ENCODE data around the gene OR56A5. TPM values are rescaled to one million over a fixed set of nuclear protein-coding genes. Genes with fewer than 3 reads are reported as not detected.

Gene OR56A5
- total RNA-seq, 2 donors from 2014 or later = not detected

DNA sequence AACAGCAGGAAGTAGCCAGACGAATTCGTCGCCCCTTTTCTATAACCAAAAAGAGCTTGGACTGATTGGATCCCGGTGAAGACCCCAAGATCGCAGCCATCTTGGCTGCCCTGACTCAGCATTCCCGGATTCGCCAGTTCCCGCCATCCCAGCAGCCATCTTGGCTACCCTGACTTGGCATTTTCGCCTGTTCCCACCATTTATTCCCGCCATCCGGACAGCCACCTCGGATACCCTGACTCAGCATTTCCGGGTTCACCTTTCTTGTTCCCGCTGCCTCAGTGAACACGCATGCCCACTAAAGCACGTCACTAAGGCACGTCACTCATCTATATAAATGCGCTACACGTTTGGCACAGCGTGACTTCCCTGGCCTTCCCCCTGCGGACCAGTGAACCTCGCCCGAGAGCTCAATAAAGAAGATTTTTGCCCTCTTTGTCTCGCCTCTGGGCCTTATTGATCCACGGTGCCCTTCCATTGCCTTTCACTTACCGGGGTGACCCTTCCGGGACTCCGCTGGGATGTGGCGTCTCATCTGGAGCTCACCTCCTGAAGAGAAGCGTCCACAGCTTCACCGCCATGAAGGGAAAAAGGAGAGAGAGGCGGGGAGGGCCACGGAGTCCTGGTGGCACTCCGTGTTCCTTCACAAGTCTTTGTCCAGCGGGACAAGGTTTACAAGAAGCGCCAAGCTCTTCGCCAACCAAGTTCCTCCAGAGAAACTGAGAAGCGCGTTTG lies 30.3 kb downstream of the OR56A5 start:
- intact Hi-C loops (cut with DNase I) = no loop called here
- ATAC-seq (no peak), DNase-seq (no peak)

DNA sequence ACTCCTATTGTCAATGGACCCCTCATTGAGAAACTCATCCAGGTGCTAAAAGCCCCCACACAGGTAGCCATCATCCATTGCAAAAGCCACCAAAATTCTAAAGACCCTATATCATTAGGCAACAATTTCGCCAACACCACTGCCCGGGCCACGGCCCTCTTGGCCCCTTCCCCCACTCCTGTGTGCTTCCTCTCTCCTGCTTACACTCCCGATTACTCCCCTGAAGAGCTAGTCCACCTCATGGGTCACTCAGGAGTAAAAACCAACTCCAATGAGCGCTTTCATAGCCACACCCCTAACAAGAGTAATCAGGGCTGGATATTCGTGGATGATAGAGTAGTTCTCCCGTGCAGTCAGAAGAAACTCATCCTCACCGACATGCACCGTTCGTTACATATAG lies 35.2 kb downstream of the OR56A5 start:
- intact Hi-C loops (cut with DNase I) = no loop called here
- DNase-seq (no peak), ATAC-seq (no peak)

DNA sequence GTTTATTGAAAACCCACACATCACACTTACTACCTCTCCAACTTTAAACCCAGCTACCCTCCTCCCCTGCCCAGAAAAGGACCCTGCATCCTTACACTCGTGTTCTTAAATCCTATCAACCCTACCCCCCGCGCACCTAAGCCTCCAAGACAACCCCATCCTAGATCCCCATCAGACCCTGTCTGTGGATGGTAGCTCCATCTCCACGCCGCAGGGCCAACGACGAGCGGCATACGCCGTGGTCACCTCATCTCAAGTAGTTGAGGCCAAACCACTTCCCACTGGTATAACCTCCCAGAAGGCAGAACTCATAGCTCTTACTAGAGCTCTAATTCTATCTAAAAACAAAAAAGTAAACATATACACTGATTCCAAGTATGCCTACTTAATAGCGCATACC lies 35.6 kb downstream of the OR56A5 start:
- intact Hi-C loops (cut with DNase I) = no loop called here
- DNase-seq (no peak), ATAC-seq (no peak)

DNA sequence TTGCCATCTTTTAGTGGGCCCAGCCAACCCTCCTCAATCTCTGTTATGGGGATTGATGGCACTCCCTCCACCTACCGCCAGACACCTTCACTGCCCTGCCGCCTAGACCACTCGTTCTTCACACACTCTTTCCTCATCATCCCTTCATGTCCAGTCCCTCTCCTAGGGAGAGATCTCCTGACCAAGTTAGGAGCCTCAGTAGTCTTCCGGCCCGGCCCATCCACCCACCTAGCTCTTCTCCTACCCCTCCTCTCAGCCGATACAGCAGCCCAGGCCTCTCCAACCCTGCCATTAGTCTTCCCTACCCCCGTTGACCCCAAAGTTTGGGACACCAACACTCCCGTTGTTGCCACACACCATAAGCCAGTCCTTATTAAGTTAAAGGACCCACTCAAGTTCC lies 37.2 kb downstream of the OR56A5 start:
- ATAC-seq (no peak), DNase-seq (no peak)
- intact Hi-C loops (cut with DNase I) = no loop called here

DNA sequence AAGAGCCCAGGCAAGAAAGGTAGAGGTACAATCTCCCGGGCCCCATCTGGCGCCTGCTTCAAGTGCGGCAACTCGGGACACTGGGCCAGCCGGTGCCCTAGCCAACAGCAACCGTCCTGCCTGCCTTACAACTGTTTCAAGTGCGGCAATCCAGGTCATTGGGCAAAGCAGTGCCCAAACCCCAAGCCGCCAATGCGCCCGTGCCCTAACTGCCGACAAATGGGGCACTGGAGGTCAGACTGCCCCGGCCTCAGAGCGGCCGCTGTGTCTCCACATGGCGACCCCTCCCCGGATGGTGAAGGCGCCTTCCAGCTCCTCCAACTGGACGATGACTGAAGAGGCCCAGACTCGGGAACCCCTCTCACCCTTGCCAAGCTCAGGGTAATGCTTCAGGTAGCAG lies 37.7 kb downstream of the OR56A5 start:
- no peak for DNase-seq
- intact Hi-C loops (cut with DNase I) = no loop called here
- ATAC-seq = no peak

DNA sequence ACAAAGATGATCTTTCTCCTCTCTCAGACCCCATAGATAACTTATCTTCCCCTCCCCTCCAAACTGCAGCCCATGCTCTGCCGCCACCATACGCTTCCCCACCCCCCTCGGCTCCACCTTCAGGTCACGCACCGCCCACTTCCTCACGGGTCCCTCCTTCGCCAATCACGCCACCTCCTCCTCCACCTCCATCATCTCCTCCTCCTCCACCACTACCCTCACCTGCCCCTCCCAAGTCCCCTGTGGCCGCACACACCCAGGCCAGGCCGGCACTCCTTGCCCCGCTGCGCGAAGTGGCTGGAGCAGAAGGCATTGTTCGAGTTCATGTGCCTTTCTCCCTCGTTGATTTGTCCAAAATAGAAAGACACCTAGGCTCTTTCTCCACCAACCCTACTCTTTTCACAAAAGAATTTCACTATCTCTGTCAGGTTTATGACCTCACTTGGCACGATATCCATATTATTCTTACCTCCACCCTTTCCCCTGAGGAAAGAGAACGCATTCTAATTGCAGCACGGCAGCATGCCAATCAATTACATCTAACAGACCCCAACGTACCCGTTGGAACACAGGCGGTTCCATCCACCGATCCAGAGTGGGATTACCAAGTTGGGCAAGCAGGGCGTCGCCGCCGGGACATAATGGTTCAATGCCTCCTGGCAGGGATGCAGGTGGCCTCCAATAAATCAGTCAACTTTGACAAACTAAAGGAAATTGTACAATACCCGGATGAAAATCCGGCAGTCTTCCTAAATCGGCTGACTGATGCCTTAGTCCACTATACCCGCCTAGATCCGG lies 38.5 kb downstream of the OR56A5 start:
- intact Hi-C loops (cut with DNase I) = no loop called here
- DNase-seq (no peak), ATAC-seq (no peak)

DNA sequence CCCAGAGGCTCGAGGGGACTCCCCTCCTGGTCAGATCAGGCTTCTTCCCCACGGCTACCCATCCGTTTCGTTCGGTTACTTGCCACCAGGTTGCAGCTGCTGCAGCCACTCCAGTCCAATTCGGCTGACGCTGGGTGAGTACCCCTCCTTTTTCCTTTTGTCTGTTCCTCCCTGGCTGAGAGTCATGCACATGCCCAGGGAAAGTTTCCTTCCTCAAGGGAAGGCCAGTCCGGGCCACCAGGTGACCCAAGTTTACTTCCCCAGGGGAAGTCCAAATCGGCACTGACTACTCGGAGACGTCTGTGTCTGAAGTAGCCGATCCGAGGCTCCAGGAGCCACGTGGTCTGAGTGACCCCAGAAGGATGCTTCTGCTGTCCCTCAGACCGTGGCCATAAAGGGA lies 39.5 kb downstream of the OR56A5 start:
- intact Hi-C loops (cut with DNase I) = no loop called here

DNA sequence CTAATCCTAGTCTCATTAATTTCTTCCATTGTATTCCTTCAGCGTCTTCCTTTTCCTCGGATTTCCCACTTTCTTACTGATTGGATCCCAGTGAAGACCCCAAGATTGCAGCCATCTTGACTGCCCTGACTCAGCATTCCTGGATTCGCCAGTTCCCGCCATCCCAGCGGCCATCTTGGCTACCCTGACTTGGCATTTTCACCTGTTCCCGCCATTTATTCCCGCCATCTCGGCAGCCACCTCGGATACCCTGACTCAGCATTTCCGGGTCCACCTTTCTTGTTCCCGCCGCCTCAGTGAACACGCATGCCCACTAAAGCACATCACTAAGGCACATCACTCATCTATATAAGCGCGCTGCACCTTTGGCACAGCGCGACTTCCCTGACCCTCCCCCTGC lies 40.0 kb downstream of the OR56A5 start:
- DNase-seq (no peak), ATAC-seq (no peak)
- intact Hi-C loops (cut with DNase I) = no loop called here

More for the DNA sequence above, 39.5 kb downstream of the OR56A5 start:
- DNase-seq (no peak), ATAC-seq (no peak)

DNA sequence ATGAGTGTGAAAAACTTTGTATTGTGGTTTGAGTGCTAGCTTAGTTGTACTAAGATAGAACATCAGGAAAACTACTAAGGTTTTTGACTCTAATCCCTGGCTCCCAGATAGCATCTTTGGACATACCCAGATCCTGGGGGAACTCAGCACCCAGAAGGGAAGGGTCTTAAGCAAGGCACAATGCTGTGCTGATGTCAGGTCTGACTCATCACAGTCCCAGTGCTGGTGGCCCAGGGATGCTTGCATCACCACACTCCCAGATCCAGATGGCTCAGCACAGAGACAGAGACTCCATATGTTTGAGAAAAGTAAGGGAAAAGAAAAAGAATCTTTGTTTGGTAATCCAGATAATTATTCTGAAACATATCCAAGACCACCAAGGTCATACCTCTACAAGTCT lies 44.5 kb downstream of the OR56A5 start:
- intact Hi-C loops (cut with DNase I) = no loop called here
- ATAC-seq (no peak), DNase-seq (no peak)

DNA sequence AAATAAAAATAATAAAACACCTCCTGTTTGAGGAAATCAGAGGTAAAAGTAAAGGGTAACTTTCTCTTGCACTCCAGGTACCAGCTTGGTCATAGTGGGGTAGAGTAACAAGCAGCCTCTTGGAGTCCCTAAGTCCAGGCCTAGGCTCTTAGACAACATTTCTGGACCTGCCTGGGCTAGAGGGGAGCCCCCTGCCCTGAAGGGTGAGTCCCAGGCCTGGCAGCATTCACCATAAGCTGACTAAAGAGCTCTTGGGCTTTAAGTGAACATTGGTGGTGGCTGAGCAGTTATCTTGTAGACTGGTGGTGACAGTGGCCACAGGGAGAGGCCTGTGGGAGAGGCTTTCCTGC lies 44.9 kb downstream of the OR56A5 start:
- intact Hi-C loops (cut with DNase I) = no loop called here

DNA sequence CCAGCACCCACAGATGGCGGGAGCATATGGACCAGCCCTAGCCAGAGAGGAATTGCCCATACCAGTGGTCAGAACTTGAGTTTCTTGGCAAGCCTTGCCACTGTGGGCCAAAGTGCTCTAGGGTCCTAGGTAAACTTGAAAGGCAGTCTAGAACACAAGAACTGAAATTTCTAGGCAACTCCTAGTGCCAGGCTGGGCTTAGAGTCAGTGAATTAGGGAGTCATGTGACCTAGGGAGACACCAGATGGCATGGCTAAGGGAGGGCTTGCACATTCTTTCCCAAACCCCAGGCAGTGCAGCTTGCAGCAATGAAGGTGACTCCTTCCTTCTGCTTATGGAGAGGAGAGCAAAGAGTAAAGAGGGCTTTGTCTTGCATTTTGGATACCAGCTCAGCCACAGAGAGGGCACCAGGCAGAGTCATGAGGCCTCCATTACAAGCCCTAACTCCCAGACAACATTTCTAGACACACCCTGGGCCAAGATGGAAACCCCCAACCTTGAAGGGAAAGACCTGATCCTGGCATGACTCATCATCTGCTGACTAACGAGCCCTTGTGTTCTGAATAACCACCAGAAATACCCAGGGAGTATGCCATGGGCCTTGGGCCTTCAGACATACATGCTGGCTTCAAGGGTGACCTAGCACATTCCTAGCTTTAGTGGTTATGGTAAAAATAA lies 45.4 kb downstream of the OR56A5 start:
- intact Hi-C loops (cut with DNase I) = no loop called here
- no peak for DNase-seq
- no peak for ATAC-seq

More for the DNA sequence above, 44.9 kb downstream of the OR56A5 start:
- DNase-seq = no peak
- ATAC-seq = no peak

Other genes with a start within 250 kb of the OR56A5 start
- gene OR56B1, start 232.0 kb downstream of the OR56A5 start, total RNA-seq = not detected
- gene OR52N4, start 214.3 kb downstream of the OR56A5 start, total RNA-seq = not detected
- gene OR52N5, start 185.1 kb downstream of the OR56A5 start, total RNA-seq = not detected
- gene OR52N1, start 177.2 kb downstream of the OR56A5 start, total RNA-seq = not detected
- gene OR52N2, start 159.6 kb downstream of the OR56A5 start, total RNA-seq = not detected
- not detected for gene OR52E6, start 126.6 kb downstream of the OR56A5 start, total RNA-seq
- not detected for gene OR52E8, start 110.8 kb downstream of the OR56A5 start, total RNA-seq
- not detected for gene OR52E4, start 87.9 kb downstream of the OR56A5 start, total RNA-seq
- gene OR52E5, start 75.3 kb downstream of the OR56A5 start, total RNA-seq = not detected
- not detected for gene OR56A3, start 26.2 kb downstream of the OR56A5 start, total RNA-seq
- gene OR52L1, start 18.5 kb upstream of the OR56A5 start, total RNA-seq = not detected
- not detected for gene OR56A4, start 38.5 kb upstream of the OR56A5 start, total RNA-seq
- not detected for gene OR56A1, start 62.3 kb upstream of the OR56A5 start, total RNA-seq
- not detected for gene OR56B4, start 139.2 kb upstream of the OR56A5 start, total RNA-seq
- not detected for gene OR52B2, start 201.8 kb upstream of the OR56A5 start, total RNA-seq
- not detected for gene OR52W1, start 230.7 kb upstream of the OR56A5 start, total RNA-seq
- gene C11orf42, start 237.1 kb upstream of the OR56A5 start, total RNA-seq = not detected